GM19239 (cell line): Measurements from ENCODE around the gene TENM4.

Source experiments
- DNase-seq: peaks from one replicate; pipeline ENCODE4 v3.0.0; 2011; ENCODE audit warnings: low spot score; ENCODE audit not compliant: insufficient read length
- FAIRE-seq: peaks from 2 replicates; lab custom pipeline; 2011; peaks lifted over from hg19 to GRCh38; lab: Jason Lieb, UNC

The TENM4 gene

DNA sequence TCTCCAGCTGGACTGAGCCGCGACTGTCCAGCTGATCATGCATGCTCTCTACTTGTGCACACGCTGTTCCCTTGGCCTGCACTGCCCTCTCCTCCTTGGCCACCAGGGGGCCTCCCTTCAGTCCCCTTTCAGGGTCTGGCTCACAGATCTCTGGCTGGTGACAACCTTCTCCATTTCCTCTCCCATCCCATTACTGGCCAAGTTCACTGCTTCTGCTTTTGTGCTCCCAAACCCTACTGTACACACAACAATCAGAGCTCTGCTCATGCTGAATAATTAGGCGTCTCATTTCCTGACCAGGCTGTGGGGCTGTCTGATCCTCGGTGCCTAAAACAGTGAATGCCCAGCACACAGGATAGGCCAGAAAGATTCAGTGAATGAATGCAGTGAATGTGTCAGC, 642.2 kb downstream of the TENM4 start:
- peak; percentile 31 for DNase-seq
- no peak for FAIRE-seq

DNA sequence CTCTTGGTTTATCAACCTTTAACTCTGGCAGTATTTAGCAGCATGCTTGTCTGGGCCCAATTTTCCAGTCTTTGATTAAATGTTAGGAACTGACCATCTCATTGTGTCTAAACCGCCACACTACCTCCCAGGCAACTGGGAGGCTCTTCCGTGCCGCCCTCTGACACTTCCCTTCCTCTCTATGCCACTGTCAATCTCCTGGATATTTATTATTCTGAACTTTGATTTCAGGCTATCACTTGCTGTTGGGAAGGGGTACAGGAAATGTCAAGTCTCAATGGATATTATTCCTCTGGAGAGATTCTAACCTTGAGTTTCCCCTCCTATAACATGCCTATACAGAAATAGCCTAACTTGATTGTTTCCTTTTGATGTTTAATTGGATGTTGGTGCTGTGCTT, 643.3 kb downstream of the TENM4 start:
- no peak for DNase-seq
- FAIRE-seq: no peak

DNA sequence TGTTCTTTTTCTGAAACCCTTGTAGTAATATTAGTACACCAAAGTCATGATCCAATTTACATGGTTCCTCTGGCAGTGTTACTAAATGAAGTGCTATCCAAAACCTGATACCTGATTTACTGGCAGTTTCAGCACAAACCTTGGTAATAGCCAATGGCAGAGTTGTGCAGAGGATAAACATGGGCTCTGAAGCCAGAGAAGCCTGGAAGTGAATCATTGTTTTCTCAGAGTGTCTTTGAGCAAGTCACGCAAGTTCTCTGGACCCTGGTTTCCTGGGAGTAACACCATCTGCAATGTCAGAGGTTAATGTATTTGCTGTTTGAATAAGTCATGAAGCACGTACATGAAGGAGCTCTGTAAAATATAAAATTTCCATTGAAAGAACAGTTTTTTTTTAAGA, 643.9 kb downstream of the TENM4 start:
- DNase-seq (no peak), FAIRE-seq (no peak)

DNA sequence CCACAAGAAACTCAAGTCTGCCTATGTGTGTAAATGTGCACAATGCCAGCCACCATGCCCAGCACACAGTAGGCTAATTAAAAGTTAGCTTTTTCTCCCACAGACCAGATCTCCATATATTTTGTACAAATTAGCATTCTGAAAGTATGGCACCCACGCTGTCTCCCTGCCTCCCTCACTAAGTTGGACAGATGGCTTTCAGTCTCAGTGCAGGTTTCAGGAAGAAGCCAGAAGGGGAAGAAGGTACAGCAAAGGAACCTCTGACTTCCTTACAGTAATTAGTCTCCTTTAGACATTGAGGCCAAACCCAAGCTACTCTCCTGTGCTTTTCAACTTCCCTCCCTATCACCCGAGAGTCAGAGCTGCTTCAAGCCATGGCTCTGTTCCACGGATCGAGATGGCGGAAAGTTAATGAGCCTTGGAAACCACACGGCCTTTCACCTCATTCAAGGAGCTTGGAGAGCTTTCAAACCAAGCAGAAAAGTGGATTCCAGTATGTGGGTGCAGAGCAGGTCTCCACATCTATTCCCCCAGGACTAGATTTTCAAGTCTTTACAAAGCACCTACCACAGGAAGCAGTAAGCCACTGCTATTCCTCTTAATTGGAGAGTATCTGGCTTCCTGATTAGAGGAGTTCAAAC, 645.1 kb downstream of the TENM4 start:
- FAIRE-seq (no peak), DNase-seq (no peak)

DNA sequence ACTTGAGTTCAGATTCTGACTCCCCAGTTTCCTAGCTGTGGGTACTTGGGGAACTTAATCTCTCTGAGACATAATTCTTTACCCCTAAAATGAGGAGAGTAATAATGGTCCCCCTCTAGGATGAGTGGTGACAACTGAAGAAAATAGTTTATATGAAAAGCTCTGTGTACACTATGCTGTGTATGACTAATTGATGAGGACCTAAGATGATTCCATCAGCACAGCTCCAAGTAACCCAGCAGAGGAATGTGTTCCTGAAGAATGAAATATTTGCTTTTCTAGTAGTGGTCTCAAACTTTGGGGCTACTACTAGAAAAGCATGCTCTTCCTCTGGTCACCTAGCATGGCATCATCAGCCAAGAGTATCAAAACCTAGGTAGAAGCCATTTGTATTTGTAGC, 648.9 kb downstream of the TENM4 start:
- DNase-seq: no peak
- FAIRE-seq: no peak

- DNase-seq (no peak), FAIRE-seq (no peak)
These were observed 649.6 kb downstream of the TENM4 start for GRCh38 chr11:78791254-78791653.

- no peak for FAIRE-seq
These were observed 650.0 kb downstream of the TENM4 start for GRCh38 chr11:78790784-78791183.

GRCh38 chr11:78789375-78789774, 651.5 kb downstream of the TENM4 start:
- no peak for DNase-seq
- FAIRE-seq: no peak

More at GRCh38 chr11:78790784-78791183, 650.0 kb downstream of the TENM4 start:
- no peak for DNase-seq

DNA sequence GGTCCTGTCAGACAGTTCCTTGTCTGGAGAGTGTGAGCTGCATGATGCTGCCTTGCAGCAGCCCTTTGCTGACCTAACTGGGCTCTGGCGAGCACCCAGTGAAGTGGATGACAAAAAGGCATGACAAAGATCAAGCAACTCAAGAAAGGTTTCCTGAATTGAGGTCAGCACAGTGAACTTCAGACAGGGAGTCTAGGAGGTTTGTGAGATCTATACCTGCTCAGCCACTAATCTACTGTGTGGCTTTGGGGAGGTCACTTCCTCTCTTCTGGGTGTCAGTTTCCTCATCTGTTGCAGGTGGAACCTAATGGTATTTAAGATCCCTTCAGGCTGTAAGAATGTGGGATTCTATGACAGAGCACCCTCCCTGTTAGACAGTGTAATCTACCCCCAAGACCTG, 652.3 kb downstream of the TENM4 start:
- no peak for DNase-seq
- FAIRE-seq: no peak

GRCh38 chr11:78787696-78788095, 653.1 kb downstream of the TENM4 start:
- no peak for DNase-seq
- no peak for FAIRE-seq

- FAIRE-seq (no peak), DNase-seq (no peak)
These were observed 654.1 kb downstream of the TENM4 start for GRCh38 chr11:78786746-78787145.

DNA sequence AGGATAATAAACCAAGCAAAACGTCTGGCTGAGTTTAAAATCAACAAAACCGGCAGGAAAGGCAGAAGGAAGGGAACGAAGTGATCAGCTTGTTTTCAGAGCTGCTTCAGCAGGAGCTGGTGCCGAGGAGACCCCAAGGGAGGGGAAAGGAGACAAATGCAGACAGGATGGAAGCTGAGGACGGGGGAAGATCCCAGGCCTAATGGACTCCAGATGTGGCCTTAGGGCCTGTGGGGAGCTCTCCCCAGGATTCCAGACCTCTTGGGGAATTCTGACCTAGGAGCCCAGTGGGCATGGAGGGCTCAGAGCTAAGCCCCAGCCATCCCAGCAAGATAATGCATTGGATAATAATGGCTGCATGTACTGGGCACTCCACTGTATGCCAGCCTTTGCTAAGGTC, 654.7 kb downstream of the TENM4 start:
- DNase-seq (no peak), FAIRE-seq (no peak)

DNA sequence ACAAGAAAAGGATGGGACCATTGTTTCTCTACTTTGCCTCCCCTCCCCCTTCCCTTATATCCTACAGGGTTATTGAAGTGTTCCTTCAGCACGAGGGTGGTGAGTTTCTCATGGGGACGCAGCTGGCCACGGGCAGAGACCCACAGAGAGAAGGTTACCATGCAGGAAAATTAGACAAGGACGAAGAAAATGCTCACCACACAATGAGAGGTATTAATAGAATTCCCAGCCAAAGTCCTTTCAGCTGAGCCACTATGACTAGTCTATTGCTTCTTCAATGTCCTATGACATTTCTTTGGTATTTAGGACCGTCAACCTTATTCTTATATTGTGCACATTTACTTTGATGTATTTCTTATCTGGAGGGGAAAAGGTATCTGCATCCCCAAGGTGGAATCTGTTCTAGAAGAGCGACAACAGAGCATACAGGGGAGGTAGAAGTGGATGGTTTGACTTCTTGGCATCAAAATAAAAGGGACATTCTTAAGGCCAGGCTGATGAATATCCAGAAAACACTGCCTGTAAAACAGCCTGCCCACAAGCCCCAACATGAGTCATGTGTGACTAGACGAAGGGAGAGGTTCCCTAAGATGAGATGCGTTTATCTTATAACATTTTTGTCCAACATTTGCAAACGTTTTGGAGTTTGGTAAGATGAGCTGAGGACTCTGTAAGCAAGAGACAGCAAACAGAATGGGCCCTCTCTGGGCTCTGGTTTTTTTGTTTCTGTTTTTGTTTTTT, 656.3 kb downstream of the TENM4 start:
- FAIRE-seq: no peak
- no peak for DNase-seq

DNA sequence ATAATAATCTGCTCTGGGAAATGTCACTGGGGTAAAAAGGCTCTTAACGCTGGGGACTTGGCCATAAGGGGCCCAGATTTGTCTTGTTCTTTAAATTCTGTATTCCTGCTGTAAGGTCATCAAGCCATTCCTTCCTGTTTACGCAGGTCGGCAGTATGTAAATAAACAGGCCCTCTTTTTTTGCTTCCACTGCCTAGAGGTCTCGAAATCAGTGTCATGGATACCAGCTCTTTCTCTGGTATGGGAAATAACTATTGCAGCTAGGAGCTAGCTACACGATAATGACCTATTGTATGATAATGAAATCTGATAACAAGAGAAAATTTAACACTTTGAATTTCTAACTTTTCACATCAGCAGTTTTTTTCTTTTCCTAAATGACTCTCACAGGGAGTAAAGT, 657.0 kb downstream of the TENM4 start:
- DNase-seq (no peak), FAIRE-seq (no peak)

GRCh38 chr11:78783301-78783700, 657.5 kb downstream of the TENM4 start:
- FAIRE-seq: no peak
- no peak for DNase-seq

DNA sequence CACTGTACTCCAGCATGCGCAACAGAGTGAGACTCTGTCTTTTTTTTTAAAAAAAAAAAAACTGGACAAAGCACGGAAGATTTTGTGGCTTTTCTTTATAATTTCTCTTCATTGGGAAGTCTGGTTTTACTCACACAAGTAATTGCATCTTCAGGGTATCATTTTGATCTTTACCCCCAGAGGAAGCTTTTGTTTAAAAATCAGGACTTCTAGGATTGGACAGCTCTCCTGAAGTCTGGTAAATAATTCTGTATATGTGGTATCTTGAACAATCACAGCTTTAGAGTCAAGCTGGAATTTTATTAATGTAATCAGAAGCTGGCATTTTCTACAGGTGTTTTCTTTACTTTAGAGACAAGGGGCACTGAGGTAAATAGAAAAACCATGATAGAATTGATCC, 658.1 kb downstream of the TENM4 start:
- DNase-seq (no peak), FAIRE-seq (no peak)

GRCh38 chr11:78780889-78781288, 659.9 kb downstream of the TENM4 start:
- DNase-seq (no peak), FAIRE-seq (no peak)

GRCh38 chr11:78773492-78773891, 667.3 kb downstream of the TENM4 start:
- FAIRE-seq (no peak), DNase-seq (no peak)

DNA sequence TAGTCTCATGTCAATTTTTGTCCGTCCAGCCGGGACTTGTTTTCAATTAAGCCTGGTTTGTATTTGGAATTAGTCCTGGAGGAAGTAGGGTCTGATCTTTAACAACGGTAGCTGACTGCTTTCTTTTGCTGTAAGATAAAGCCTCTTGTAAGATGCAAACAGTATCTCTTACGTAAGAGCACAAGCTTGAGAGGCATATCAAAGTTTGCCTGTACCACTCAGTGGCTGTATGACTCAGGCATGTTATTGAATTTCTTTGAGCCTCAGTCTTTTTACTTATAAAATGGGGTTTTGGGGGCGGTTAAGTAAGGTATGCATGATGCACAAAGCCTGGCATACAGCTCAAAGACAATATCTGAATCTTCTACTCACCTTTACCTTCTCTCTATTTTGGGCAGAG, 667.8 kb downstream of the TENM4 start:
- FAIRE-seq (no peak), DNase-seq (no peak)

DNA sequence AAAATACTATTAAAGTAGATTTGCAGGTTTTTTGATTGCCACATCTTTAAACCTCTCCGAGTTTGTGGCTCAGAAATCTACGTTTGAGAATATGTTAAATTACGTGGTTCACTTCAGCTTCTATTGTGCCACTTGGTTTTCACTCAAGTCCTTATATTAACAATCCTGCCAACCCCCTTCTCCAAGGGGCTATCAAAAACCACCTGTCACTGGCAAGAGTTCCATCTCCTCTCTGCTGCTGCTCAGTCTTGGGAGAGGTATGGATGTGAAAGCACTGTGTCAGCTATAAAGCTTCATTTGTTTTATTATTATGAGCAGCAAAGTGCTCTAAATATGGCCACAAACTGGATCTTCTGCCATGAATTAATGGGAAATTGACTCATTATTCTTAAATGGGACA, 668.6 kb downstream of the TENM4 start:
- DNase-seq: no peak
- no peak for FAIRE-seq

DNA sequence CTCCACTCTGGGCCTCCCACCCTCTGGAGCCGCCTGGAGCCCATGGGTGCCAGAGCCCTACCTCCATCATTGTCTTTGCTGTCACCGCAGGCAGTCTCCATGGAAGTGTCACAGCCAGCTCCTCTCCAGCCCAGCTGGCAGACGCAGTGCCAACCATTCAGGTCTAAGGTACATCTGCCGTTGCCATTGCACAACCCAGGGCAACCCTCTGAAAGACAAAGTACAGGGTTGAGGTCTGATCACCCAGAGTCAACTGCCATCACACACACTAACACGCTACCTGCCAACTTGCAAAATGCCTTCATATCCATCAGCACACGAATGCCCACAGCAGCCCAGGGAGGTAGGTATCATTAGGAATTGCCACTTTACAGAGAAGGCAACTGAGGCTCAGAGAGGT, 669.9 kb downstream of the TENM4 start:
- FAIRE-seq (no peak), DNase-seq (no peak)

GRCh38 chr11:78768971-78769370, 671.9 kb downstream of the TENM4 start:
- DNase-seq: no peak
- FAIRE-seq: no peak
